ENCODE results near the gene RTP3. TPM values are rescaled to one million over a fixed set of nuclear protein-coding genes. Genes with fewer than 3 reads are reported as not detected.

The RTP3 gene
- total RNA-seq, 2 experiments from 2014 or later = not detected

- Mint-ChIP-seq H3K36me3 (ENCODE audit: low read depth) (no peaks in the 10 kb centered on the region), H3K27ac (no peak overlapping the region), H3K4me1 (ENCODE audit: low read depth) (no peaks in the 10 kb centered on the region), H3K27me3 (peaks cover 34% of the 10 kb centered on the region), H3K9me3 (no peaks in the 10 kb centered on the region), H3K4me3 (no peak overlapping the region)
- DNase-seq = no peak
- ChIA-PET CTCF (interaction anchor here (1.4 to 2.0 kb wide), 2 partner anchors 13 to 27 kb away, joined by 8 to 9 read pairs; no protein-coding TSS in a partner anchor), POLR2A (no interaction called here)
- intact Hi-C loops (cut with micrococcal nuclease) = no loop called here
- ATAC-seq = no peak
- TF ChIP-seq, protein P1, sequence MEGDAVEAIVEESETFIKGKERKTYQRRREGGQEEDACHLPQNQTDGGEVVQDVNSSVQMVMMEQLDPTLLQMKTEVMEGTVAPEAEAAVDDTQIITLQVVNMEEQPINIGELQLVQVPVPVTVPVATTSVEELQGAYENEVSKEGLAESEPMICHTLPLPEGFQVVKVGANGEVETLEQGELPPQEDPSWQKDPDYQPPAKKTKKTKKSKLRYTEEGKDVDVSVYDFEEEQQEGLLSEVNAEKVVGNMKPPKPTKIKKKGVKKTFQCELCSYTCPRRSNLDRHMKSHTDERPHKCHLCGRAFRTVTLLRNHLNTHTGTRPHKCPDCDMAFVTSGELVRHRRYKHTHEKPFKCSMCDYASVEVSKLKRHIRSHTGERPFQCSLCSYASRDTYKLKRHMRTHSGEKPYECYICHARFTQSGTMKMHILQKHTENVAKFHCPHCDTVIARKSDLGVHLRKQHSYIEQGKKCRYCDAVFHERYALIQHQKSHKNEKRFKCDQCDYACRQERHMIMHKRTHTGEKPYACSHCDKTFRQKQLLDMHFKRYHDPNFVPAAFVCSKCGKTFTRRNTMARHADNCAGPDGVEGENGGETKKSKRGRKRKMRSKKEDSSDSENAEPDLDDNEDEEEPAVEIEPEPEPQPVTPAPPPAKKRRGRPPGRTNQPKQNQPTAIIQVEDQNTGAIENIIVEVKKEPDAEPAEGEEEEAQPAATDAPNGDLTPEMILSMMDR (IDR thresholded peaks at IDR 0.05) = no peak
These were observed 35.7 kb upstream of the RTP3 start for GRCh38 chr3:46462111-46462510.

- H3K4me1 Mint-ChIP-seq (ENCODE audit: low read depth) = no peaks in the 10 kb centered on the region
- H3K27ac Mint-ChIP-seq = no peak overlapping the region
- TF ChIP-seq, protein P1 (IDR thresholded peaks at IDR 0.05) = no peak
- intact Hi-C loops (cut with micrococcal nuclease) = no loop called here
- CTCF ChIA-PET = interaction anchor here (1.4 to 2.0 kb wide), 2 partner anchors 13 to 26 kb away, joined by 8 to 9 read pairs; no protein-coding TSS in a partner anchor
- peaks cover 34% of the 10 kb centered on the region for H3K27me3 Mint-ChIP-seq
- no peak overlapping the region for H3K4me3 Mint-ChIP-seq
- POLR2A ChIA-PET = interaction anchor here (0.7 to 1.3 kb wide), 2 partner anchors 9 to 31 kb away, joined by 3 to 4 read pairs; no protein-coding TSS in a partner anchor
- ATAC-seq (no peak), DNase-seq (no peak)
- no peaks in the 10 kb centered on the region for H3K9me3 Mint-ChIP-seq
- H3K36me3 Mint-ChIP-seq (ENCODE audit: low read depth) = no peaks in the 10 kb centered on the region
These were observed 35.3 kb upstream of the RTP3 start for GRCh38 chr3:46462511-46462910.

DNA sequence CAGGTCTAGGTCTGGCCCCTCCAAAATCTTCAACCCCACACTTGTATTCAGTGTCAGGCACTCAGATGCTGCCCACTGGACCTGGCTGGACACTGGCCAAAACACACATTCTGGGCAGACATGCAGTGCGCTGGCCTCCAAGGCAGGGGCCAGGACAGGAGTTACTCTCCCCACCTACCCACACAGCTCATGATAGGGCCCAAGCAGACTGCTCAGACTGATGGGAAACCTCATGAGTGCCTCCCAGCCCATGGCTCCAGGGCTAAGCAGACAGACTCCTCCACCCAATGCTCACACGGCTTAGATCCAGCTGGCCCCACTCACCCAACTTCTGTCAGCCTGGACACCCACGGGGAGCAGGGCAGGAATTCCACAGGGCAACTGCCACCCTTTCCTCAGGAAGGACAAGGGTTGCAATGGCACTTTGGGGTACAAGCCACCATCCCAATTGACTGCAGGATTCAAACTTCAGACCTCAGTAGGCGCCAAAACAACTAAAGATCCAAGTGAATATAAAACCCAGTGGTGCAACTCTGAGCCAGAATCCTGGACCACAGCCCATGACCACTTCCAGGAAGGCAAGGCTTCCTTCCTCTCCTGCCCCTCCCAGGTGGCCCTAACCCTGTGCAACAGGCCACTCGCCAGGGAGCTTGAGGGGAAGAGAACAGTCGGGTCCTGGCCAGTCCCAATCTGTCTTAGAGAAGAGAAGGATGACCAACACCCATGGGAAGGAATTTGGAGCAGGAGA lies 34.5 kb upstream of the RTP3 start:
- CTCF ChIA-PET = interaction anchor here (1.2 to 2.0 kb wide), 3 partner anchors 13 to 26 kb away, joined by 3 to 9 read pairs (median 8); no protein-coding TSS in a partner anchor
- intact Hi-C loops (cut with micrococcal nuclease) = no loop called here
- Mint-ChIP-seq H3K36me3 (ENCODE audit: low read depth) (no peaks in the 10 kb centered on the region), H3K27me3 (peaks cover 34% of the 10 kb centered on the region), H3K27ac (no peak overlapping the region), H3K9me3 (no peaks in the 10 kb centered on the region), H3K4me1 (ENCODE audit: low read depth) (no peaks in the 10 kb centered on the region), H3K4me3 (no peak overlapping the region)
- TF ChIP-seq, protein P1 (IDR thresholded peaks at IDR 0.05) = no peak
- POLR2A ChIA-PET = interaction anchor here (0.7 to 1.3 kb wide), 3 partner anchors 10 to 383 kb away, joined by 3 to 4 read pairs (median 3); no protein-coding TSS in a partner anchor
- DNase-seq (no peak), ATAC-seq (no peak)

- ChIA-PET POLR2A (interaction anchor here (0.5 to 1.3 kb wide), 3 partner anchors 10 to 383 kb away, joined by 3 to 4 read pairs (median 3); no protein-coding TSS in a partner anchor), CTCF (interaction anchor here (1.2 to 2.0 kb wide), 2 partner anchors 13 to 14 kb away, joined by 3 to 8 read pairs; no protein-coding TSS in a partner anchor)
- DNase-seq (no peak), ATAC-seq (no peak)
- H3K9me3 Mint-ChIP-seq = no peaks in the 10 kb centered on the region
- H3K36me3 Mint-ChIP-seq (ENCODE audit: low read depth) = no peaks in the 10 kb centered on the region
- no peak overlapping the region for H3K27ac Mint-ChIP-seq
- TF ChIP-seq, protein P1 (IDR thresholded peaks at IDR 0.05) = no peak
- no peaks in the 10 kb centered on the region for H3K4me1 Mint-ChIP-seq (ENCODE audit: low read depth)
- H3K4me3 Mint-ChIP-seq = no peak overlapping the region
- H3K27me3 Mint-ChIP-seq = peaks cover 34% of the 10 kb centered on the region
- intact Hi-C loops (cut with micrococcal nuclease) = no loop called here
These were observed 33.9 kb upstream of the RTP3 start for GRCh38 chr3:46463868-46464241.

All from activated CD8-positive, alpha-beta T cell treated with anti-CD3 and anti-CD28 coated beads for 36 hours (primary cell).